HG02981 (cell line): Measurements from ENCODE around the gene ZIC4.

Experiments used
- ATAC-seq: cut with Tn5 transposase; IDR thresholded peaks from one replicate; pipeline ENCODE4 v1.9.1; 2021; ENCODE audit warnings: mild to moderate bottlenecking, moderate library complexity; ENCODE audit not compliant: unreplicated experiment

Gene ZIC4

DNA sequence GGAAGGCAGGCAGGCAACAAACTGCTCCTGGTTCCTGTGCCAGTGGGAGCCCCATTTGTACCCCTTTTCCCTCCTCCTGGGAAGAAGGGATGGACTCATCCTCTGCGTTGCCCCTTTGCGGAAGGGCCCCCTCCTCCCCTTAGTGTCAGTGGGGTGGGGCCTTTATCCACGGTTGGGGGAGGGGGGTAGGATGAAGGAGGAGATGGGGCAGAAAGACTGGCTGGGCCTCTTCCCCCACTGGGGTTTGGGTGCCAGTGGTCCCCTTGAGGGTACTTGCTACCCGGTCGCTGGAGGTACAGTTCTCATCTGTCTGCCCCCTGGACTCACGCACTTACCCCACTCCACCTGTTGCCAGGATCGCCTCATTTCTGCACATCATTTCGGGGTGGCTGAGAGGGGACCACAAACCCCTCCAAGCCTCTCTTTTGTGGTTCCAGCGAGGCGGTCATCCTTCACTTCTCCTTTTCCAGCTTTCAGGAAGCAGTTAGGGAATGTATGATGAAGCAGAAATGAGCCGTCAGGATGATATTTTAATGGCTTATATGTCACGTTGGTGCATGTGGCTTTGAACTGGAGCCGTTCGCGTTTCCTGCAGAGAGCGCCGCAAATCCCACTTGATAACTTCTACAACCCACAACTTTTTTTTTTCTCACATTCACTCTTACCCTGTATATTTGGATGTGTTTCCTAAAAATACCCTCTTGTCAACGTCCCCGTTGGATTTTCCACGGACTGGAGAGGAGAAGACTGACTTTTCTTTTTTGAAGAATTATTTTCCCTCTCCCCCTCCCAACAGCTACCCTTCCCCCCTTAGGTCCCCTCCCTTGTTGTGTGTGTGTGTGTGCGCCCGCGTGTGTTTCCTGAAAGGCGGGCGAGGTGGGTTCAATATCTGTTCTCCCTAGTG is at the start of gene ZIC4:
Gene ZIC4 (minus strand): TSS at position 516 of the 904 bp plus-strand sequence. CDS start 3,746 bp downstream, outside the sequence.
- ATAC-seq = no peak

- no peak for ATAC-seq
Observed at GRCh38 chr3:147449669-147450068, 43.3 kb upstream of the ZIC4 start.

GRCh38 chr3:147447224-147447623 is 40.9 kb upstream of the ZIC4 start:
- no peak for ATAC-seq

GRCh38 chr3:147431751-147432150 is 25.4 kb upstream of the ZIC4 start:
- no peak for ATAC-seq

- ATAC-seq = no peak
Observed at GRCh38 chr3:147428754-147429153, 22.4 kb upstream of the ZIC4 start.

DNA sequence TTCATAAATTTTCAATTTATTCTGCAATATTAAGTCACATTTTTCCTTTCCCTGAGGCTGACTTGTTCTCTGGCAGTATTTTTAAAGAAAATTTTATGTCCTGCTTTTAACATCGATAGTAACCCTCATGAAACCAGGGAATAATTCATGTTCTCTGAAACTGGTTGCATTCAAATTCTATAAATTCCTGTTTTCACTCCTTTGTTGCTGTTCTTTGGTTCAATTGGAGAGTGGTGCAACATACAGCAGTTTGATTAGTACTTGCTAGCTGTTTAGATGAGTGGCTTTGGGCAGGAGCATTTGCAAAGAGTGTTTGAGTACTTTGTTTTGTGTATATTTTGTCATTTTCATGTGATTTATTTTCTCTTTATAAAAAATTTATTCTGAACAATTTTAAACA is 22.0 kb upstream of the ZIC4 start:
- no peak for ATAC-seq

DNA sequence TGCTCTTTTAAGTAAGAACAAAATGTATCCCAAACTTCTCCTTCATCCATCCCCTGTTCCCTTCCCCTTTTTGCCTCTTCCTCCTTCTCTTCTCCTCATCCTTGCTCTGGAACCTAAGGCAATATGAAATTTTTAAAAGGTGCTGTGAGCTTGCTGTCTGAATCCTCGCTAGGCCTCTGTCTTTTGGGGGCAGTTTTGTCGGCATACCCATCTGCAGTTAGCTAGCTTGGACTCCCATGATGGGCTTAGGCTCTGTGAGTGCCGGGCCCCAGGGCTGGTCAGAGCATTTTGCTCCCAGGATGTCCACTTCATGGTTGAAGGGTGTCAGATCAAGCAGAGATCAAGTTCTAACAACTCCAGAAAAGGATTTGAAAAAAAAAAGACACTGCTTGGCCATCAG is 21.4 kb upstream of the ZIC4 start:
- ATAC-seq = no peak

- no peak for ATAC-seq
Observed at GRCh38 chr3:147426931-147427330, 20.6 kb upstream of the ZIC4 start.

DNA sequence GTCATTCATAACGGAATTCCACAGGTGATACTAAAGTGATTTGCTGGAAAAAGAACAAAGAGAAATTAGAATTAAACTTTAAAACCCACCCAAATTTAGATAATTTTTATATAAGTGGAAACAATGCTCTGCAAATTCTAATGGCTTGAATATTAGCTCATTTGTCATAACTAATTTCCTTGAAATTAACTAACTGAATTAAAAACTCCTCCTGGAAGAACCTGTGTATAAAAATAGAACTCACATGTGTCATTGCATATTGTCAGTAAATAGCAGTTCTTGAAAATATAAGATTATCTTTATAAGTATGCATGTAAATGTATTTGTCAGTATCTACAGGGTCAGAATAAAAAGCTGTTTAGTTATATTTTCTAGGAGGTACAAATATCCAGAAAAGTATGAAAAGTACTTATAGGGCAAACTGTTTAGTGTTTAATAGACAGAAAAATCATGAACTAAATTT is 19.1 kb upstream of the ZIC4 start:
- no peak for ATAC-seq

GRCh38 chr3:147424581-147425387 is 18.4 kb upstream of the ZIC4 start:
- ATAC-seq = no peak

DNA sequence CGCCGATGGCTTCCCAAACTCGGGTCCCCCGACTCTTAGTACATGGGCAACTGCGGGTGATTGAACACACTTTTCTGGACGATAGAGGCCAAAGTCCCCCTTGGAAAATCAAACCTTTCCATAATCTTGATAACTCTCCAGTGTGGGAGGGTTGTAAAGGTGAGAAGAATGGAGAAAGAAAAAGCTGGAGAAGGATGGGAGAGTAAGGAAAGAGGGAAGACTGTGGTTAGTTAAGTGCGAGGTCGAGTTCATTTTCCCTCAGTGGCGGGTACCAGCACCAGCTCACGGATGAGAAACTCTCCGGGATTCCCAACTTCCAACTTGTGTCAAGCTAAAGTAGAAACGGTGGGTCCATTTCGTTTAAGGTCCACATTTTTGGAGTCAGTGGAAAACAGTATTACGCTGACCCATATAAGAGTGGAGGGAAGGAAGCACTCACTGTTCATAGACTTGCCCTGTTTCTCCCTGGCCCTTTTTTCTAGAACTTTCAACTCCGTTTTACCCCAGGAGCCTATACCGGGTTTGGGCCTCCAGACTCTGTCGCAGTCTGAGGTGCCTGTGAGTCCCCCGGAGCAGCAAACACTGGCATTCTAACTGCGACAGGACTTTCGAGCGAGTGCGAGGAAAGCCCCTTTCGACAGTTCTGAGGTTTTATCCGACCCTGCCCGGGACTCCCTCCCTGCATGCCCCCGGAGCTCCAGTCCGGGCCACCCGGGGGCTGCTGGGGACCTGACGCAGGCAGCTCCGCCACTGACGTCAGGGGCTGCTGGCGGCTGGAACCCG is 17.6 kb upstream of the ZIC4 start:
- ATAC-seq = no peak

GRCh38 chr3:147423537-147423797 is 17.1 kb upstream of the ZIC4 start:
- no peak for ATAC-seq

DNA sequence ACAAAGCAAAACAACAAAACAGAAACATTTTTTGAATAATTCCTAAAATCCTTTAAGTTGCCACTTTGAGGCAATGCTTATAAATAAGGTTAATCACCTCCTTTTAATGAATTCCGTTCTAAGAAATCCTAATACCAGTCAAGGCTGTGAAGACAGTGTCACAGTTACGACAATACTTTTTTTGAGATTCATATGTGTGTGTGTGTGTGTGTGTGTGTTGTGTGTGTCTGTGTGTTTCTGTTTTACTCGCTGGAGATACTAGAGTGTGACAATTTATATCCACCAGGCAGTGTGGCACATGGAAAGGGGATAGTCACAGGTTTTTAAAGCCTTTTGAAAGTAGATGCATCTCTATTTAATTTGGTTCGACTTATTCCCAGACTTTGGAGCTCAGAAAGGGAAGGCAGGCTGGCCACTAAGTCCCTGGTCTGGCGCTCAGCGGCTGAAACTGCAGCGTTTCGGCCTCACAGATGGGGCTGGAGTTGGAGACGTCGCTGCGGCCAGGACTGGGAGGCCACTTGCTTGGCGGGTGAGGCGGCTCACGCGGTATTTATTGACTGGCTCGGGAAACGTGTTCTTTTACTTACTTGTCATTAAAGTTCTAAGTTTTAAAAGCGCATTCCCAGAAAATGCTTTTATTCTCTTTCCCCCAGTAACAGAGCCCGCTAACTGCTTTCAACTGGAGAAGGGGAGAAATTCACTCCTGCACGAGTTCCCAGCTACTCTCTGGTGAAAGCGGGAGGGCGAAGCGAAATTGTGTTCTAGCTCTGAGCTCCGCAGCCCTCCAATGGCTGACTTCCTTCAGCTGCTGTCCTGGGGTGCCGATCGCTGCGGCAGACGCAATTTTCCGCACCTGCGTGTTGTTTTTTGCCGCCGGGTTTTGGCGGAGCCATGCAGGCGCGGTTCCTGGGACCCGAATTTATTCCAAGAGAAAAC is 16.5 kb upstream of the ZIC4 start:
- no peak for ATAC-seq

GRCh38 chr3:147422196-147422595 is 15.9 kb upstream of the ZIC4 start:
- ATAC-seq = no peak

DNA sequence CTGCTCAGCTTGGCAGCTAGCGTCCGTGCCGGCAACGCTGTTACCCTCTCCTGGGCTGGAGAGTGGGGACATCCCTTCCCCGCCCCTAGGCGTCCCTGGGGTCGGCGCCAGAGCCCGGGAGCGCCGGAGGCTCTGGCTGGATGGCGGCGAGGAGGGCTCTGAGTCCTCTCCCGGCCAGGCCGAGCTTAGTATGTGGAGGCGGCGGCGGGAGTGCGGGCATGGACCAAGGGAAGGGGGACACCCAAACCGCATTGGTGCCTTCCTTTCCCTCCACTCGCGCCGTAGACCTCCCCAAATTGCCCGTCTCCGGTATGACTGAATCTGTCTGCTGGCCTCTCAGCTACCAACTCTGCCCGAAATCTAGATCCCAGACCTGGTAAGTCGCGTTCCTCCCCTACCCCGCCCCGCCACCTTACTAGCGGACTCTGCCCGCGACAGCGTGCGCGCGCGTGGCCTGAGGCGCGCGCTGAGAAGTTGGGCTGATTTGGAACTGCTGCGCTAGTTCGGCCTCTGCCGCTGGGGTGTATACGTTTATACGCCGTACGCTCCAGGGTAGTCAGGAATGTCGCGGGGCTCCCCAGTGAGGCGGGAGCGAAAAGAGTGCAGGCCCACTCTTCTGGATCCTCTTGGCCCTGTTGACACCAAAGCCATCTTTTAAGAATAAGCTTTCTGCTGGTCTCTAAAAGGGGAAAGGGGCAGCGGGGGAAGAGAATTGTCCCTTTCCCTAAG is 15.0 kb upstream of the ZIC4 start:
- no peak for ATAC-seq

GRCh38 chr3:147420353-147421183 is 14.2 kb upstream of the ZIC4 start:
- ATAC-seq = no peak

DNA sequence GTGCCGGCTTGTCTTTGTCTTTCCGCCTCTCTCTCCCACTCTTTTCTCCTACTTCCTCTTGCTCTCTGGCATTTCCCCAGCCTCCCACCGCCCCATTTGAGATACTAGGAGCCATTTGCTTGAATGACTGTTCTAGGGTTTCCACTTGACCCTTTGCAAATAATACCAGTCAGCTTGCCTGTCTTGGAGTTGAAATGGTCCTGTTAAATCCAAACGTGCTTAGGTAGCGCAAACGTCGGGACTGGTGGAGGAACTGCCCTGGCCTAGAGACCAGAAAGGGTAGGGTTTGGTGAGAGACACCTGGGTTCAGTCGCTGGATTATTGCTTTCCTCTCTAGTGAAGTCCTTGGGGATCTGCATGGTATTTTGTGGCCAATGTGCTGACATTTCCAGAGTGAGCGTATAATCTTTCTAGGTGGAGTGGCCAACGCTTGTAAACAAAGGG is 13.5 kb upstream of the ZIC4 start:
- no peak for ATAC-seq

- ATAC-seq = no peak
Observed at GRCh38 chr3:147418808-147419701, 12.7 kb upstream of the ZIC4 start.
